GM23248 (cell line): ENCODE data around the gene GPATCH2.

ENCODE experiments used
- EZH2 ChIP-seq: fragments of 200-600 bp; sonication (generic); IDR thresholded peaks from 2 replicates; pipeline ENCODE4 v1.6.1; 2018; ENCODE audit warnings: antibody characterized with exemption, mild to moderate bottlenecking; ENCODE audit not compliant: insufficient read depth, poor library complexity, severe bottlenecking
- EZH2phosphoT487 ChIP-seq: fragments of 200-600 bp; sonication (generic); IDR thresholded peaks from 2 replicates; pipeline ENCODE4 v1.6.1; 2018; ENCODE audit warnings: antibody characterized with exemption, moderate library complexity, mild to moderate bottlenecking, low read depth; ENCODE audit not compliant: insufficient read depth

GRCh38 chr1:217469983-217470382 is 160.9 kb downstream of the GPATCH2 start:
- no peak for TF ChIP-seq EZH2phosphoT487
- no peak for TF ChIP-seq EZH2
